WI38 (cell line): Measurements from ENCODE around the gene BMPR2.

Experiments used
- H3K4me3 ChIP-seq: 2 replicates; pipeline ENCODE4 v1.5.1; 2011; ENCODE audit warnings: low read depth, mild to moderate bottlenecking, control low read depth, low read length
- TF ChIP-seq, protein P1 (sequence below): IDR thresholded peaks from 2 replicates; pipeline ENCODE4 v1.5.1; 2012; ENCODE audit warnings: low read depth, mild to moderate bottlenecking, control low read depth, low read length

BMPR2 gene

DNA sequence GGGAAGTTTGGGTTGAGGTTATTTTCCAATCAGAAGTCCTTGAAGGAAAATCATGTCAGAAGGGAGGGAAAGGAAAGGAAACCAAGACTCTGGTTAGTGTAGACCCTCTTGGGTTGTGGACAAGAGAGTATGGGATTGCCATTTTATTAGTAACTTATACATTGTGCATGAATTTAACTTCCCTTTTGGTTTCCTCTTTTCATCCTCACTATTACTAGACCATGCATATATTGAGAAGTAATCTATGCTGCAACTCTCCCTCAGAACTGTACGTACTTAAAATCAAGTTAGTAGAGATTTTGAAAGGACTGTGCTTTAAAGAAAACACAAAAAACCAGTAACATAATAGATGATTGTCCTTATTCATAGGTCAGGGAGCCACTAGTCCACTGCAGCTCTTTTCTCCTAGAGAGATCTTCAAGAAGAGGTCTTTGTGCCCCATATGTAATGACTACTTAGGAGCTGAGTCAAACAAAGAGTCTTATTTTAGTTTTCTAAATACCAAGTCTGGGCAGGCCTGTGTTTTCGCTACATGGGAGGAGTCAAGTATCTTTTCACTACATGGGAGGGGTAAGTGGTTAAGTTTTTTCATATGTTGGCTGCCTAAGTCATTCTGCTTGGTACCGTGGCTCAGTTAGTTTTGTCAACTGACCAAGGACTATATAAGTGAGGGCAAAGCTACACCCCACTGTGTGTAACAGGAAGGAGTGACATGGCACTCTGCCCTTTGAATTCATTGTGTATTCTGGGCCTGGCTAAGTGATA, 233.4 kb downstream of the BMPR2 start:
- H3K4me3 ChIP-seq: no peak overlapping the region
- TF ChIP-seq, protein P1, sequence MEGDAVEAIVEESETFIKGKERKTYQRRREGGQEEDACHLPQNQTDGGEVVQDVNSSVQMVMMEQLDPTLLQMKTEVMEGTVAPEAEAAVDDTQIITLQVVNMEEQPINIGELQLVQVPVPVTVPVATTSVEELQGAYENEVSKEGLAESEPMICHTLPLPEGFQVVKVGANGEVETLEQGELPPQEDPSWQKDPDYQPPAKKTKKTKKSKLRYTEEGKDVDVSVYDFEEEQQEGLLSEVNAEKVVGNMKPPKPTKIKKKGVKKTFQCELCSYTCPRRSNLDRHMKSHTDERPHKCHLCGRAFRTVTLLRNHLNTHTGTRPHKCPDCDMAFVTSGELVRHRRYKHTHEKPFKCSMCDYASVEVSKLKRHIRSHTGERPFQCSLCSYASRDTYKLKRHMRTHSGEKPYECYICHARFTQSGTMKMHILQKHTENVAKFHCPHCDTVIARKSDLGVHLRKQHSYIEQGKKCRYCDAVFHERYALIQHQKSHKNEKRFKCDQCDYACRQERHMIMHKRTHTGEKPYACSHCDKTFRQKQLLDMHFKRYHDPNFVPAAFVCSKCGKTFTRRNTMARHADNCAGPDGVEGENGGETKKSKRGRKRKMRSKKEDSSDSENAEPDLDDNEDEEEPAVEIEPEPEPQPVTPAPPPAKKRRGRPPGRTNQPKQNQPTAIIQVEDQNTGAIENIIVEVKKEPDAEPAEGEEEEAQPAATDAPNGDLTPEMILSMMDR: no peak

DNA sequence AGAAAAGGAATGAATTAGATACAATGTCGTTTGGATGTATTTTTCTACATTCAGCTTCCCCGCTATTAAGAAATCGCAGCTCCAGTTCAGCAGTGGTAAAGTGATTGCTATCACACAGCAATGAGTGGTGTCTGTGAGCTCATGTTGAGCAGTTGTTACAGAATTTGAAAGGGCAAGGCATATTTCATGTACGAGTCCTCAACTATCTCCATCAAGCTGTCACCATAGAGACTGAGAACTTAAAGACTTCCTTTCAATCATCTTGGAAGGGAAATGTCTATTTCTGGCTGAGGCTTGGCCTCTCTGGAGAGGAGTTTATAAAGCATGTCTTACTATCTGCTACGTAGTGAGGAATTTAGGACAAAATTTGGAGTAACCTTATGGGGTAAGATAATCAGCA, 234.3 kb downstream of the BMPR2 start:
- H3K4me3 ChIP-seq: no peak overlapping the region
- TF ChIP-seq, protein P1: no peak

DNA sequence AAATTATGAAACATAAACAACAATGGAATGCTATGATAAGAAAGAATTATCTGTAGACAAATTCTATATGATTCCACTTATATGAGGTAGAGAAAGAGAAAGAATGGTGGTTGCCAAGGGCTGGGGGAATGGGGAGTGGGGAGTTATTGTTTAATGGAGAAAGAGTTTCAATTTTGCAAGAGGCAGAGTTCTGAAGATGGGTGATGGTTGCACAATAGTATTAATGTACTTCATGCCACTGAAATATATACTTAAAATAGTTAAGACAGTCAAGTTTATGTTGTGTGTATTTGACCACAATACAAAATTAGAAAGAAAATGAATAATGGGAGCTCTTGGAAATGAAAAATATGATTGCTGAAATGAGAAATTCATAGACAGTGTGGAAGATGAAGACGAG, 236.0 kb downstream of the BMPR2 start:
- TF ChIP-seq, protein P1: no peak

DNA sequence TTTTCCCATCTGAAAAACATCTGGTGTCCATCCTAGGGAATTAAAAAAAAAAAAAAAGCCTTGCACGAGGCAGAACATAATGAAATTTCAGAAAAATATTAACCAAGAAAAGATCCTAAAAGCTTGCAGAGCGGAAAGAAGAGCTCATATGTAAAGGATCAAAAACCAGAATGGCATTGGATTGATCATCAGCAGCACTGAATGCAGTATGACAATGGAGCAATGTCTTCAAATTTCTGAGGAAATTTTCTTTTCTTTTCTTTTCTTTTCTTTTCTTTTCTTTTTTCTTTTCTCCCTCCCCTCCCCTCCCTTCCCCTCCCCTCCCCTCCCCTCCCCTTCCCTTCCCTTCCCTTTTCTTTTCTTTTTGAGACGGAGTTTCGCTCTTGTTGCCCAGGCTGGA, 237.4 kb downstream of the BMPR2 start:
- no peak overlapping the region for H3K4me3 ChIP-seq
- TF ChIP-seq, protein P1: no peak

More for the DNA sequence above, 236.0 kb downstream of the BMPR2 start:
- no peak overlapping the region for H3K4me3 ChIP-seq
